AG04450 (cell line): ENCODE data around the gene MAP3K15. TPM values are rescaled to one million over a fixed set of nuclear protein-coding genes. Genes with fewer than 3 reads are reported as not detected.

ENCODE experiments used
- CTCF ChIA-PET: fragments of 300-600, 350-600 bp; formaldehyde crosslinking; extraction: SDS; loops from one replicate; lab custom pipeline; 2022; ENCODE audit warnings: antibody characterized with exemption, inconsistent platforms; lab: Charles Lee
- POLR2A ChIA-PET: fragments of 350-600 bp; formaldehyde crosslinking; extraction: SDS; loops from one replicate; lab custom pipeline; 2021; ENCODE audit warnings: antibody characterized with exemption, inconsistent platforms; lab: Yijun Ruan, JAX
- DNase-seq: peaks from one replicate; pipeline ENCODE4 v3.0.0-alpha.2; 2011; ENCODE audit warnings: low read depth, low spot score
- H3K27ac ChIP-seq: one replicate; pipeline ENCODE4 v1.5.1; 2012; ENCODE audit warnings: low read depth, low read length, control low read depth
- H3K27me3 ChIP-seq: one replicate; pipeline ENCODE4 v1.6.0; 2012; ENCODE audit warnings: low read length; ENCODE audit not compliant: control insufficient read depth, insufficient read depth
- H3K4me3 ChIP-seq: 2 replicates; pipeline ENCODE4 v1.5.1; 2011; ENCODE audit warnings: mild to moderate bottlenecking, low read depth, low read length, control low read depth
- H3K9me3 ChIP-seq: 2 replicates; pipeline ENCODE4 v1.5.1; 2012; ENCODE audit warnings: low read length; ENCODE audit not compliant: control insufficient read depth, insufficient read depth
- polyA plus RNA-seq: library from polyadenylated mRNA; depleted of rRNA; stranded (reverse); fragments of >200 nt; gene quantifications from 2 replicates; pipeline ENCODE4 v1.2.3, GENCODE V29; 2011
- TF ChIP-seq, protein P1 (sequence below): IDR thresholded peaks from 2 replicates; pipeline ENCODE4 v1.5.1; 2011; ENCODE audit warnings: low read depth, low read length, control low read depth, inconsistent platforms

MAP3K15 gene
- polyA plus RNA-seq, 1 experiment, result 0.35 TPM

- no peaks in the 10 kb centered on the region for H3K9me3 ChIP-seq
- H3K4me3 ChIP-seq, result no peak overlapping the region
- DNase-seq, result no peak
- no peak overlapping the region for H3K27ac ChIP-seq
- ChIA-PET CTCF (no interaction called here), POLR2A (no interaction called here)
- H3K27me3 ChIP-seq, result no peaks in the 10 kb centered on the region
- TF ChIP-seq, protein P1, sequence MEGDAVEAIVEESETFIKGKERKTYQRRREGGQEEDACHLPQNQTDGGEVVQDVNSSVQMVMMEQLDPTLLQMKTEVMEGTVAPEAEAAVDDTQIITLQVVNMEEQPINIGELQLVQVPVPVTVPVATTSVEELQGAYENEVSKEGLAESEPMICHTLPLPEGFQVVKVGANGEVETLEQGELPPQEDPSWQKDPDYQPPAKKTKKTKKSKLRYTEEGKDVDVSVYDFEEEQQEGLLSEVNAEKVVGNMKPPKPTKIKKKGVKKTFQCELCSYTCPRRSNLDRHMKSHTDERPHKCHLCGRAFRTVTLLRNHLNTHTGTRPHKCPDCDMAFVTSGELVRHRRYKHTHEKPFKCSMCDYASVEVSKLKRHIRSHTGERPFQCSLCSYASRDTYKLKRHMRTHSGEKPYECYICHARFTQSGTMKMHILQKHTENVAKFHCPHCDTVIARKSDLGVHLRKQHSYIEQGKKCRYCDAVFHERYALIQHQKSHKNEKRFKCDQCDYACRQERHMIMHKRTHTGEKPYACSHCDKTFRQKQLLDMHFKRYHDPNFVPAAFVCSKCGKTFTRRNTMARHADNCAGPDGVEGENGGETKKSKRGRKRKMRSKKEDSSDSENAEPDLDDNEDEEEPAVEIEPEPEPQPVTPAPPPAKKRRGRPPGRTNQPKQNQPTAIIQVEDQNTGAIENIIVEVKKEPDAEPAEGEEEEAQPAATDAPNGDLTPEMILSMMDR, result no peak
Measured at GRCh38 chrX:19389227-19389845, 126.0 kb downstream of the MAP3K15 start.

- TF ChIP-seq, protein P1, result no peak
- POLR2A ChIA-PET, result no interaction called here
- CTCF ChIA-PET, result no interaction called here
- no peaks in the 10 kb centered on the region for H3K9me3 ChIP-seq
- DNase-seq, result no peak
- no peak overlapping the region for H3K4me3 ChIP-seq
- H3K27ac ChIP-seq, result no peak overlapping the region
- no peaks in the 10 kb centered on the region for H3K27me3 ChIP-seq
Measured at GRCh38 chrX:19388741-19389140, 126.6 kb downstream of the MAP3K15 start.

GRCh38 chrX:19388064-19388679 is 127.1 kb downstream of the MAP3K15 start:
- no peak for DNase-seq
- TF ChIP-seq, protein P1, result no peak
- ChIA-PET CTCF (no interaction called here), POLR2A (no interaction called here)
- Histone ChIP-seq H3K9me3 (no peaks in the 10 kb centered on the region), H3K27me3 (no peaks in the 10 kb centered on the region), H3K27ac (no peak overlapping the region), H3K4me3 (no peak overlapping the region)

DNA sequence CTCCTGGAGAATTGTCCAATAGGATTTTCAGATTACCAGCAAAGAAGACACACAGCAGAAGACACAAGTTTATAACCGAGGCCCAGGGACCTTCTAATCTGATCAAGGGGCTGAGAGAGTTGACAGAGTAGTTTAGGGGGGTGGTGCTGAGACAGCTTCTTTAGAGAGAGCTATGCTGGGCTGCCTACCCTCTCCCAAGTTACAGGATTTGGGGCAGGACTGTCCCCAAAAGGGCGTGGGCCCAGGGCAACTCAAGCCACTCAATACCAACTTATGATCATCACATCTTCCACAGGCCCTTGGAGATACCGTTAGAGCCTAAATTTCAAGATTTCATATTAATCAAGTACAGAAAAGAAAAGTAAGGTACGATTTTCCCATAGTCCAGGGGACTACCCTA is 128.6 kb downstream of the MAP3K15 start:
- Histone ChIP-seq H3K4me3 (no peak overlapping the region), H3K27ac (no peak overlapping the region), H3K9me3 (no peaks in the 10 kb centered on the region), H3K27me3 (no peaks in the 10 kb centered on the region)
- ChIA-PET CTCF (no interaction called here), POLR2A (no interaction called here)
- TF ChIP-seq, protein P1, result no peak
- DNase-seq, result no peak

DNA sequence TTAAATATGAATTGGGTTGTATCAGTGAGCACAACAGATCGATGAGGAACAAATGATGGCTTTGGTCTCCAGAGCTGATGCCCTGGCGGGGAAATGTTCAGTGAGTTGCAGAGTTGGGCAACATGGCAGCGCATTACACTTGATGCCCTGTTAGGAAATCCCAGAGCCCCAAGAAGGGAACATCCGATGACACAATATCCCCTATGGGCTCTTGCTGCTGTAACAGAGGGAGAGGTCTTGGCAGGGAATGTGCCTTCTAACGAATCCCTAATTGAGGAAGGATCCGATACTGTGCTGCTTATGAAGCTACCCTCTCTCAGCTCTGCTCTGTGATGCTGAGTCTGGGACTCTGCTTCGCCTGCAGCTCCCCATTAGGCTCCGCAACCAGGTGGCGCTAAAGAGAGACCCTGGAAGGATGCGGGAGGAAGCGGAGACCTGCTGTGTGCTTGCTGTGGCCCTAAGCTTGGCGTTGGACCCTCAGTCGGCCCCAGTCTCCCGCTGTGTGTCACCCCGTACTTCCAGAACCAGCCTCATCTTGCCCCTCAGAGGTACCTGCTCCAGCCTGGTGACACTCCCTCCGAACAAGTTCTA is 132.7 kb downstream of the MAP3K15 start:
- DNase-seq, result no peak
- no peaks in the 10 kb centered on the region for H3K9me3 ChIP-seq
- POLR2A ChIA-PET, result no interaction called here
- TF ChIP-seq, protein P1, result peak; percentile 66
- no peak overlapping the region for H3K4me3 ChIP-seq
- no peak overlapping the region for H3K27ac ChIP-seq
- CTCF ChIA-PET, result interaction anchor here (0.6 to 2.3 kb wide), 12 partner anchors 9 to 1051 kb away, joined by 3 to 28 read pairs (median 5); partner anchors contain the start of gene MAP3K15
- H3K27me3 ChIP-seq, result no peaks in the 10 kb centered on the region
